NOMO-1 treated with dmso at 0.1 percent for 144 hours (cell line): ENCODE data around the gene RPS27L.

Experiments used
- DNase-seq: peaks from one replicate; lab custom pipeline; 2025; ENCODE audit not compliant: unreplicated experiment; lab: John Stamatoyannopoulos, UW

The RPS27L gene

DNA sequence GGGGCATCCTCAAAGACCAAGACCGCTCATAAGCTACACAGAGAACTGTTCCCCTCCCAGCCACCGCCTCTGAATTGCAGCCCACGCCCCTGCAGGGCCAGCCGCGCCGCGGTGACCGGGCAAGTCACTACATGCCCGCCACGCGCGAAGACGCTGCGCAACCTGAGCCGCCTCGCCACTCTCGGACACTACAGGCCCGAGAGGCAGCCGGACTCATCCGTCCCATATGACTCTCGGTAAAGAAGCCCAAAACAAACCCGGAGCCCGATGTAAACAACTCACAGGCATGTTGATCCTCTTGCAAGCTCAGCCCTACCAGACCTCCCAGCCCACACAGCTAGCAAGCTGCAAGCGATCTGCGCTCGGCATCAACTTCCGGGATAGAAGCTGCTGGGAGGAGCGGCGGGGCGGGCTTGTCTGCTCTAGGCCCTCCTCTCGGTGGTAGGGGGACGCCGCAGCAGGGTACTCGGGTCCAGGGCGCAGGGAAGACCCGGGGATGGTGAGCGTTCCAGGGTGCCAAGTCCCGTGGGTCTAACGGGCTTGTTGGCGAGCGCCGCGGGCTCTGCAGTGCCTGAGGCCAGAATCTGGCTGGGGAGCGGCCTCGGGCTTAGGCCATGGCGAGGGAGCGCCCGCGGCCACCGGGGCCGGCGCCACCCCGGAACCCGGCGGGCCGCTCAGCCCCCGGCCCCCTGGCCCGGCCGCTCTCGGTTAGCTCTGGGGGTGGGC is at the start of gene RPS27L:
RPS27L (minus strand) TSS at position 360 of the 726 bp plus-strand sequence; CDS start at position 288, 72 bp downstream.
- DNase-seq = peak; percentile 90

DNA sequence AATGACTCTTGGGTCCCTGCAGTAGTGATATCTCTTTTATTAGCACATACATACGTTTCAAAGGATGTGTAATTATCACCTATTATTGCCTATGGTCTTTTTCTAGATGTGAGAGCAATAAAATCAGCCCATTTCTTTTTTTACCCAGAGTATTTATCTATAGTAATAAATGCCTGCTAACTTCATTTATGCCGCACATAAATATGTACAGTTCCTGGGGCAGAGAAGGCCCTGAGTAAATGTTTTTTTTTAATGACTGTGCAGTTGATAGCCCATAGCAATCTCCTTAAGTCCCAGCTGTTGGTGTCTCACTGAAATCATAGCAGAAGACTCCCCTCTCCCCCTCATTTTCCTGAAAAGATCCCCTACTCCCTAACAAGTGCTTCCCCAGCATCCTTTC is 48.8 kb upstream of the RPS27L start:
- DNase-seq = no peak

DNA sequence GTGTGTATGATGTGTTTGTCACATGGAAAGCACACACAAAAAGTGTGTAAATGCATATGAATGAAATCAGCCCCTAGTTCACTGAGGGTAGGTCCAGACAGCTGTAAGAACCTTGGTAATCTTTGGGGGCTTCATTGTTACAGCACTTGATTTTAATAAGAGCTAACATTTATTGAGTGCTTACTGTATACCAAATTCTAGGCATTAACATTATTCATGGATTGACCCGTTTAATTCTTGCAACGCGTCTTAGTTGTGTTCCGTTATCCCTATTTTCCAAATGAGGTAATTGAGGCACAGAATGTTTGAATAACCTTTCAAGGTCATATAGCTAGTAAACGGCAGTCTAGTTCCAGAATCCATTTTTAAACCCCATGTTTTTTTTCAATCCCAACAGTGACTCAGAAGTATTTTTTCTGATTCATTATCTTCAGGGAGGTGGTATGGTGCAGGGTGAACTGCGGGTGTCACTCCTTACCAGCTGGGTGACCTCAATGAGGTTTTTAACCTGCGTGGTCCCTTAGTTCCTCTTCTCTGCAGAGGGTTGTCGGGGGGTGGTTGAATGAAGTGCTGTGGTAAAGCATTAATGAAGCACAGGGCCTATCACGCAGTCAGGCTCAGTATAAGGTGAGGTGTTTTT is 46.3 kb upstream of the RPS27L start:
- peak; percentile 19 for DNase-seq

DNA sequence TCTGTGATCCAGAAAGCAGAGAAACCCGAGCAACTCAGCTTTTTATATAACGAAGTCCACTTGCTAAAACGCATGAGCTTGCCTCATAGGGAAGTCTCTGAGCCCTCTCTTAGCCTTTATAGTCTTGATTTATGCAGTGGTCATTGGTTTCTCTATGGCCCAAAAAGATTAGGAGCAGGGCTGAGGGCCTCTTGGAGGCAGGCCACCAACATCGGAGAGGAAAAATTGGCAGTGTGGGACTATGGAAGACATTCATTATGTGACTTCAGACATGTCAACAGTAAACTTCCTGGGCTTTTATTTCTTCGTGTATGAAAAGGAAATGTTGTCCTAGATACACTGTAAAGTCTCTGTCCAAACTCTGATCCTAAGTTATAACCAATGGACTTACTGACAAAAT is 45.6 kb upstream of the RPS27L start:
- no peak for DNase-seq

DNA sequence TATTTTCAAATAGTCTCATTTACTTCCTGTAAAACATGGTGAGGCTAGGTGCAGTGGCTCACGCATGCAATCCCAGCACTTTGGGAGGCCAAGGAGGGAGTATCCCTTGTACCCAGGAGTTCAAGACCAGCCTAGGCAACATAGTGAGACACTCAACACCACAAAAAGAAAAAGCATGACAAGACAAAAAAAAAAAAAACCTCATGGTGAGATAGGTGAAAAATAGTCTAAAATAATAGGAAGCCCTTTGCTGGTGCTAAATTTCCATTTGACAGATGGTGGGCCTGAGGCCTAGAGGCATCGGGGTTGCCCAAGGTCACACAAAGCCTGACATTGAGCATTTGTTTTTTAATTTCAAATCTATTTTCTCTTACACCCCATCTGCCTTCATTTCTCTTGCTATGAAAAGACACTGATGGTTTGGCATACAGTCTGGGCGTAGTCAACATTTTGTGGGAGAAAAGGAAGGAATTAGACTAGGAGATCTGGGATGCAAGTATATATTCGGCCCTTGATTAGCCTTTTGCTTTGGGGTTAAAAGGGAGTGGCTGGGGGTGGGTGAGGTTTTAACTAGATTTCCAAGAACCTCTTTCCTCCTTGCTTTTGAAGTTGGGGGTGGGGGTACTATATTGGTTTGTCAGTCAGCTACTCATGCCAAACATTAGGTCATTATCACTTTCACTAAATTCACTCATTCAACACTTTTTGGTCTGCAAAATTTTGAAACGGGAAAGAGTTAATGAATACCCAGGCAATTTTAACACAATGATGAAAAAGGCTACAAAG is 43.4 kb upstream of the RPS27L start:
- DNase-seq = no peak

DNA sequence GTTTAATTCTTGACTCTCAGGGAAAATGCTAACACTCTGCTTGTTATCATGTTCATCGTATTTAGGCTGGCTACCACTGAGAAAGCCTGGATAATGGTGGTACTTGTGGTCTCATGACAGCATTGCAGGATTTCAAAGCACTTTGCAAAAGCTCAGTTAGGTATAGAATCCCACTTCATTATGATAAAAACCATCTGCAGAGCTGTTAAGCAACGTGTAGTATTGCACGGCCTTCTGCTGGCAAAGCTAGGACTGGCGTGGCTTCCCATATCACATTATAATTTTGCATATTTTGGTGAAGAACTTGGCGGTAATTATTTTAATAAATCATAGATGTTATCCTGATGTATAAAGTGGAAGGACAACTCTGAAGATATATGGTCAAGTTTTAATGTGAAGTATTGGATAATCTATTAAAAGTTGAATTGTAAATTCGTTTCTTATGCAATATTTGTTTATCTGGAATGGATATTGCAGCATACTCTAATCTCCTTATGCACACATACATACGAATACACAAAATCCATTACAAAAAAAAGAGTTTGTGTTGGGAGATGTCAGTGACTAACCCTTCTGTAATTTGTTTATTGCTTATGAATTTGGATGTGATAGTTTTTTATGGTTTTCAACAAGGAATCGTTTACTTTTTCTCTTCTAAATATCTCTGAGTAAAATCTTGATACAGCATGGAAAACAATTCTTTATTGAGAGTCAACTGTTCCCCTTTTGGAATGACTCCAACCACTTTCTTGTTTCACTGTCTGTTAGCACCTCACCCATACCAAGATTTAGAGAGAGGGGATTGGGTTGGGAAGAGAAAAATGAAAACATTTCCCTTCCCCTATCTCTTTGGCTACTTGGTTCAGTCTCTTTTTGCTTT is 41.3 kb upstream of the RPS27L start:
- DNase-seq = no peak

DNA sequence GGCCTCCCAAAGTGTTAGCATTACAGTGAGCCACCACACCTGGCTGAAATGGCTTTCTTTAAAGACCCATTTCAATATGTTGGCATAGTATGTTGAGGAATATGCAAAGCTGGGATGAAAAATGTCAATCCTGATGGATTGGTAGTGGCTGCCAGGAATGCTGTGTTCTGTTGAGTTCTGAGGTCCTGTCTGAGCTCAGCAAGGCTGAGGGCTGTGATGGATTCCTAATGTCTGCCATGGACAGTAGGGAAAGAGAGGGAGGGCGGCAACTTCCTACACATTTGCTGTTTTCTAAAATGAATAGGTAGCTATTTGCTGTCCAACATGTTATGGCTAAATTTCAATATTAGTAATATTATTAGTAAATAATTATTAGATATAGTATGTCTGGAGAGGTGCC is 40.3 kb upstream of the RPS27L start:
- no peak for DNase-seq

DNA sequence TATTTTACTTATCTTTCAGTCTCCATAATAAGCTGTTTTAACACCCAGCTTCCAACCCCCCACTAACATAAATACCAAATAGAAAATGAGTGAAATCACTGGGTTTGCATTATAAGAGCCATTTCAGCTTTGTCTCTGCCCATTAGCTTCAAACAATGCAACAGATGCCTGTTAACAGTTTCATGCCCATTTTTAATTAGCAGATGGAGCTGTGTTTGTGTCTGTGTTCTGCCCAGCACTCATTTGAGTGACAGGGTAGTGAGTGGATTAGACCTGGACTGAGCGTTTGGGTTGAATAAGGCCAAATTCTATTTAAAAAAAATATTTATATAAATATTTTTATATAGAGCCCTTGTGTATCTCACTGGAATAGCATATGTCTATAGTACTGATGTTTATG is 39.6 kb upstream of the RPS27L start:
- DNase-seq = no peak

DNA sequence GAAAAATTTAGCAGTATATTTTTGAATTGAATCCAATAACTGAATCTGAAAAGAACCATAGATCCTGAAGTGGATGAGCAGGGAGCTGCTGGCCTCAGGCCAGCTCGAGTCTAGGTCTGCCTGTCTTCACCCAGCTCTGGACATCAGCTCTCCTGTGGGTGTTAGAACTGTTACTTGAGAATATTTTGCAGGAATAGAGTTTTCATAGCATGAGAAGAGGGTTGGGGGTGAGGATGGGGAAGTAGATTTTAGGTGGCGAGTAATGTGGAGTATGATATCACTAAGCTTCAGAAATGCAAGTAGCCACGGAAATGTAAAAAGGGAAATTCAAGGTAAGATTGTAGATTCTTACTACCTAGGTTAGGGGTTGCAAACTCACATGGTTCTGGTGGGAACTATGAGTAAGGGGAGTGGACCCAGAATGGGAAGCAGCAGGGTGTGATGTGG is 38.3 kb upstream of the RPS27L start:
- no peak for DNase-seq

DNA sequence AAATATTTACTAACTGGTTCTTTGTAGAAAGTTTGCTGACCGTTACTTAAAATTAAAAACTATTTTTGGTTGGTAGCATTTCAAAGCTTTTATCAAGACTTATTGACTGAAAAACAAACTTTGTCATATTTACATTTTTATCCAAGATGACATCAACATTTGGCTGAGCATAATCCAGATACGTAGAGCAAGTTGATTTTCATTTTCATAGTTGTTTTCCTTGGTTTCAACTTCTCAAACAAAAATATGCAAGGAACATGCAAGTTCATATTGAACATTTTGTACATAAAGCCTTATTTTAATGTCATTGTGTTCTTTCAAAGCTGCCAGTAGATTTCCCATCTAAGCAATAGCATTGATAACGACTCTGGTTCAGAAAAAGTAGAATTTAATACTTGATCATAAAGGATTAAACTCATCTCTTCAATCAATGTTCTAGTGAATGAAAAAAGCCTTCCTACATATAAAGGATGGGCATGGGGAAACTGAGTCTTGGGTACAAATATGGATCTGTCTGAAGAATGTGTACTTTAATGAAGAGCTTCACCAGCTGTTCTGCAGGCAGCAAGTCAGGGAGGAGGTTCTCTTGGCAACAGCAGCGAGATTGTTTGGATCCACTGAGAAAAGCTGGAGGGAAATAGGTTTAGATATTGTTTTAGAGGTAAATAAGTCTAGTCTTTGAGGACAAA is 37.7 kb upstream of the RPS27L start:
- no peak for DNase-seq

DNA sequence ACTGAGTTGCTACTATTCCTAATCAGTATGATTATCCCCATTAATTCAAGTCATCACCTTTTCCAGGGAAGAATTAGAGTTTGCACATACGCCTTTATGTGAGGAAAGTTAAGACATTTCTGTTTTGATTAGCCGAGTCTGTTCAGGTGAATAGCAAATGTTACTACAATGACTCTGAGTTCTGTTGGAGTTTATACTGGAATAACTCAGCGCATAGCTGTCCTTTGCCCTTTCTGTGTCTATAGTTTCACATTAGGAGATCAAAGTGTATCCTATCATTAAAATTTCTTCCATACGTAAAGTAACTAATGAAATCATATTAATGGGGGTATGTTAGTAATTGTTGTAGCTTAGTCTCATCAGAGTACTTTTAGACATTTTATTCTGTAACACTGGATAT is 37.0 kb upstream of the RPS27L start:
- DNase-seq = no peak

DNA sequence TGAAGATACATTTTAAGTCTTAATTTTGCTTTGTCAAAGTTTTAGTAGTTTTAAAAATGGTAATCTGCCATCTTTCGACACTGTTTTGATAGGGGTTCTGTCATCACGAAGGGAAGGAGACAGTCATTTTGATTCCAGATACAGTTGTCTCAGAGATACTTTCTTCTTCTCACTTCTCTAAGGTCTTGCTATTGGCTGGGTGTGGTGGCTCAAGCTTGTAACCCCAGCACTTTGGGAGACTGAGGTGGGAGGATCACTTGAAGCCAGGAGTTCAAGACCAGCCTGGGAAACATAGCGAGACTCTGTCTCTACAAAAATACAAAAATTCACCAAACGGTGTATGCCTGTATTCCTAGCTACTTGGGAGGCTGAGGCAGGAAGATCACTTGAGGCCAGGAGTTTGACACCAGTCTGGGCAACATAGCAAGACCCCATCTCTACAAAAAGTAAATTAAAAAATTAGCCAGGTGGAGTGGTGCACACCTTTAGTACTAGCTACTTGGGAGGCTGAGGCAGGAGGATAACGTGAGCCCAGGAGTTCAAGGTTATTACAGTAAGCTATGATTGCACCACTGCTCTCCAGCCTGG is 35.4 kb upstream of the RPS27L start:
- no peak for DNase-seq

DNA sequence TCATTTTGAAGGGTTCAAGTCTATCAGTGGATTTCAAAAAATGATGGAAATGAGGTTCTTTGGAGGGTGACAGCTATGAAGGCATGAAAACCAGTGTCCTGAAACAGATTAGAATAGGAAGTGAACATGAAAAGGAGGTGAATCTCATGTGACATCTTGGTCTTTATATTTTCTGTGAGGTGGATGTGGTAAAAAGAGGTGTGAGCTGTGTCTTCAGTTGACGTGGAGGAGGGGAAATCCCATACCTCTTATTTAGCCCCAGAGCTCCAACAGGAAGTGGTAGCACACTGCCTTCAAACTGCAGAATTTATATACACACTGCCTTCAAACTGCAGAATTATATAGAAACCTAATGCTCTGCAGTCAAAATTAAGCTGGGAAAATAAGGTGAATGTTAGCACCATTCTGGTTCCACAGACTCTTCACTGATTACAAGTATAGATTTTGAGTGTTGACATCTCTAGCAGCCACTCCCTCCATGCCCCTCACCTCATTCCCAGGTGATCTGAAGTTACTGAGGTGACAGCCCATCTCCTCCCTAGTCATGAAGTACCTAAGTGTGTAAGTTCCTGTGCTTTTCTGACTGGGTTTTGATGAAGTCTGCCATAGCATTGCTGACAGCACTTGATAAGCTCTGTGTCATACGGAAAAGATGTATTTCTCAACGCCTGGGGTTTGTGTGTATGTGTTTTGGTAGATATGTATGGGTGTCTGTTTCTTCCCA is 34.8 kb upstream of the RPS27L start:
- DNase-seq = no peak

DNA sequence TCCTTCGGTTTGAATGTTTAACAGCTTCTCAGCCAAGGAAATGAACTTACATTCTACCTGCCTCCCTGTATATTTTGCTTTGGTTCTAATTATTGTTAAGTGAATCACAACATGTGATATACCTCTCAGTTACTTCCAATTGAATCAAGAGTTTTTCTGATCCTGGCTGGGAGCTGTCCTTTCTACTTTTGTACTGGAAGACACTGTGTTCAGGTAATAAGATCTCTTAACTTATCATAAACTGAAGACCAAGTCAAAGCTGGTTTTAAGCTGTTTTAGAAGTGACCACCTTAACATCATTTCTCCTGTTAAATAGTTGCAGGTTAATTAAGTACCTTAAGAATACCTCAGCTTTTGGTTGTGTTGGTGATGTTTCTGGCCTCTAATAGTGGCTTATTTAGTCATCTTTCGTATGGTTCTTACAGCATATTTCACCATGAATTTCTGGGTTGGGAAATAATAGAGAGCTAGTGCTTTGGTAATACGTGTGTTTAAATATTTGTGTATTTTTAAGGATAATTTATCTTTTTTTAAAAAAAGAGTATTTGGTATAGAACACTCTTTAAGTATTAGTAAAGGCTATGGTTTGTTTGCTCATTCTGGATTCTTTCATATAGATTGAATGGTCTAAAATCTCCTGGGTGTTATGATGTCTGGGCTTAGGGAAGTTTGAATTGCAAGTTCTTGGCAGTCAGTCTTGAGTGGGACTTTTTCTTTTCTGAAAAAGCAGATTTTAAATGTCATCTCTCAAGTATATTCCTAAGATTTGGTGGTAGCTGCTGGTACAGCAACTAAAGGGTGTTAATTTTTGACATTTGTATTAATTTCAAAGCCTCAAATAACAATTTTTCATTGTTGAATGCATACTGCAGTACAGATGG is 33.7 kb upstream of the RPS27L start:
- no peak for DNase-seq

DNA sequence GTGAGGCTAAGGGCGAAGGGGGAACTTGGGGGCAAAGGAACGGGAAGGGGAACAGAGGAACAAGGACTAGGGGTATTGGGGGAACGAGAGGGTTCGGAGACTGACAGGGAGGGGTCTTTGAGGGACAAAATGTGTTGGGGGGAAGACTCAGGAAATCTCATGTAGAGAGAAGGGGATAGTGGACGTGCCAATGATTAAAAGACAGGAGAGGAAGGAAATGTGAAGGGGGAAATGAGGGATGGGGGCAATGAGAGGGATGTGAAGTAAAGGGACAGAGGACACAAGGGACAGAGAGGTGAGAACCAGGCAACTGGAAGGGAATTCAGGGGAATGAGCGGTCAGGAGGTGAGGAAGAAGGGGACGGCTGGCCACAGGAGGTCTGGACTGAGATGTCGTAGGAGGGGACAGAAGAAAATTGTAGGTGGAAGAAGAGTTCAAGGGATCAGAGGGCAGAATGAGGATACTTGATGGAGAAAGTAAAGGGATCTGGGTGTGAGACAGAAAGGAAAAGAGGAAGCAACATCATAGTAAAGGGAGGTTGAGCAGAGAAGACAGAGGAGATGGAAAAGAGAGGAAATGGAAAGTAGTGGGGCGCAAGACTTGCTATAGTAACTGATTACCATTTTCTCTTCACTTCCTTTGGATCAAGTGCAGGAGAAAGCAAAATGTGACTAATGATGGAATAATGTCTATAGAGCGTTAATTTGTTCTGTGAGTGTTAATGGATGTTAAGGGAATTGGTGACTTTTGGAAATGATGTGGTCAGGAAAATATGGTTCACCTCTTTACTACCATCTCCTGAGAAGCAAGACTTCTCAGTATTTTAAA is 32.9 kb upstream of the RPS27L start:
- DNase-seq = peak; percentile 28

DNA sequence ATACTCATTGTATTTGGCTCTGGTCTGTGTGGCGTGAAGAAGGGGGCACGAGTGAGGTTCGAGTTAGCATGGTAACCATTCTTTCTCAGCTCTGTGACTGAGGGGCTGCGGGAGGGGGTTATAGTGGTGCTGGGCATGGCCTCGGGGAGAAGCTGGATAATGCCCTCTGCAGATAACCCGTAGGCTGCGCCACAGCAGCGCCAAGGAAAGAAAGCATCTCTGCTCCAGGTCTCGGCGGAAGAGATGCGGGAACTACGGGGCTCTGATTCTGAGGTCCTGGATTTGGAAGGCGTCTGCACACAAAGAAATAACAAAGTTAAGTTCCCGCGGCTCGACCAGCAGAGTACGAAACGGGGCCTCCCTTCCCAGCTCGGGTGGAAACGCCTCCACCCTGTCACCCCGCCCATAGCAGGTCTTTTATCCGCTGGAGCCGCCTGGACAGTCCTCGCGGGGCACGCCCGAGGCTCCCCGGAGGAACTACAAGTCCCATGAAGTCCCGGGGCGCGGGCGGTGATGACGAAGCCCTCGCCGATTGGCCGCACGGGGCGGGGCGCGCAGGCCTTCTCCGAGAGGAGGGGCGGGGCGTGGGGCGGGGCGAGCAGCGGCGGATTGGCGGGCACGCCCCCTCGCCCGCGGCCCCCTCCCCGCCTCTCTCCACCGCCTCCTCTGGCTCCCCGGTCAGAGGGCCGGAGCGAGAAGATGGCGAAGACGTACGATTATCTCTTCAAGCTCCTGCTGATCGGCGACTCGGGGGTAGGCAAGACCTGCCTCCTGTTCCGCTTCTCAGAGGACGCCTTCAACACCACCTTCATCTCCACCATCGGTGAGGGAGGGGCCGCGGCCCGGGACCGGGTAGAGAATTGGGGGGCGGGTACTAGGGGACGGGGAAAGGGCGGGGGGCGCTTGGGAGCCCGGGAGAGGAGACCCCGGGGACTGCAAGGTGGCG is 31.9 kb upstream of the RPS27L start, which contains the start of gene RAB8B:
RAB8B (plus strand) TSS at position 681 of the 946 bp plus-strand sequence; CDS start at position 700, 19 bp downstream.
- peak; percentile 95 for DNase-seq
